Progenitor cell of endocrine pancreas (in vitro differentiated cells): ENCODE data around the gene HOXA5. TPM values are rescaled to one million over a fixed set of nuclear protein-coding genes. Genes with fewer than 3 reads are reported as not detected.
A peak's percentile ranks its signal among the peaks of the same experiment; 100 is the strongest.

Experiments
- DNase-seq: peaks from one replicate; pipeline ENCODE4 v3.0.0; 2021; ENCODE audit warnings: low spot score; ENCODE audit not compliant: unreplicated experiment
- H3K27ac Mint-ChIP-seq: 2 replicates; pipeline ENCODE4 v1.8.0; 2021; ENCODE audit warnings: mild to moderate bottlenecking, moderate library complexity, mixed read lengths
- H3K27me3 Mint-ChIP-seq: 2 replicates; pipeline ENCODE4 v1.8.0; 2021; ENCODE audit warnings: mixed read lengths
- H3K36me3 Mint-ChIP-seq: 2 replicates; pipeline ENCODE4 v1.8.0; 2022; ENCODE audit warnings: mixed read lengths; ENCODE audit not compliant: insufficient read depth
- H3K4me1 Mint-ChIP-seq: 2 replicates; pipeline ENCODE4 v1.8.0; 2021; ENCODE audit warnings: low read depth, mixed read lengths
- H3K4me3 Mint-ChIP-seq: 2 replicates; pipeline ENCODE4 v1.8.0; 2021; ENCODE audit warnings: low read depth, mild to moderate bottlenecking, moderate library complexity, mixed read lengths
- H3K9me3 Mint-ChIP-seq: 2 replicates; pipeline ENCODE4 v1.8.0; 2021; ENCODE audit warnings: low read depth, mixed read lengths
- total RNA-seq: library from RNA; stranded (reverse); gene quantifications from 2 replicates; pipeline ENCODE4 v1.2.1, GENCODE V29; 2021
- TF ChIP-seq, protein P1 (sequence below): fragments of 200-600 bp; sonication (generic); IDR thresholded peaks from one replicate; pipeline ENCODE4 v1.5.0; 2021; ENCODE audit warnings: antibody characterized with exemption, mild to moderate bottlenecking; ENCODE audit not compliant: unreplicated experiment

Gene HOXA5
- total RNA-seq, 1 donor from 2014 or later = 12.6 TPM

- Mint-ChIP-seq H3K27me3 (no peaks in the 10 kb centered on the region), H3K27ac (peak overlapping the region; percentile 99), H3K36me3 (peaks cover 11% of the 10 kb centered on the region), H3K4me3 (peak overlapping the region; percentile 97), H3K4me1 (peaks cover 93% of the 10 kb centered on the region), H3K9me3 (no peaks in the 10 kb centered on the region)
- no peak for DNase-seq
- TF ChIP-seq, protein P1, sequence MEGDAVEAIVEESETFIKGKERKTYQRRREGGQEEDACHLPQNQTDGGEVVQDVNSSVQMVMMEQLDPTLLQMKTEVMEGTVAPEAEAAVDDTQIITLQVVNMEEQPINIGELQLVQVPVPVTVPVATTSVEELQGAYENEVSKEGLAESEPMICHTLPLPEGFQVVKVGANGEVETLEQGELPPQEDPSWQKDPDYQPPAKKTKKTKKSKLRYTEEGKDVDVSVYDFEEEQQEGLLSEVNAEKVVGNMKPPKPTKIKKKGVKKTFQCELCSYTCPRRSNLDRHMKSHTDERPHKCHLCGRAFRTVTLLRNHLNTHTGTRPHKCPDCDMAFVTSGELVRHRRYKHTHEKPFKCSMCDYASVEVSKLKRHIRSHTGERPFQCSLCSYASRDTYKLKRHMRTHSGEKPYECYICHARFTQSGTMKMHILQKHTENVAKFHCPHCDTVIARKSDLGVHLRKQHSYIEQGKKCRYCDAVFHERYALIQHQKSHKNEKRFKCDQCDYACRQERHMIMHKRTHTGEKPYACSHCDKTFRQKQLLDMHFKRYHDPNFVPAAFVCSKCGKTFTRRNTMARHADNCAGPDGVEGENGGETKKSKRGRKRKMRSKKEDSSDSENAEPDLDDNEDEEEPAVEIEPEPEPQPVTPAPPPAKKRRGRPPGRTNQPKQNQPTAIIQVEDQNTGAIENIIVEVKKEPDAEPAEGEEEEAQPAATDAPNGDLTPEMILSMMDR = no peak
Observed at GRCh38 chr7:27123477-27124053, 19.9 kb downstream of the HOXA5 start.

DNA sequence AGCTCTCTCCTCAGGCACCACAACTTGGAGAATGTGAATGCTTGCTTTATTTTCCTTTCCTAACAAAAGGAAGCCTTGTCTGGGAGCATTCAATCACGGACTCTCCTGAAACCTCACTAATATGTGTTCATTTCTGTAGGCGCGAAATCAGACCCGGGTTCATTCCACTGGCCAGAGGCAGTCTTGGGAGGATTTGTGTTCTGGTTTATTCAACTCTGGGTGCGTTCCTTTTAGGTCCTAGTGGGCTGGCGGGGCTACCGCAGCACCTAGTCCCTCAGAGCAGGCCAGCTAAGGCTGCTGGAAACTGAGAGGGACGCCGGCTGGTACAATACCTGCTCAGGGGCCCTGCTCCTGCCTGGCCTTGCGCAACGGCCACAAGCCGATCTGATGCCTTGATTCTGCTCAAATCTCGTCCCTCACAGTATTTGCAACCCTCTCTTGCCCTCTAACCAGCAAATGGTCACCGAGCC, 20.4 kb downstream of the HOXA5 start:
- Mint-ChIP-seq H3K9me3 (no peaks in the 10 kb centered on the region), H3K4me3 (peak overlapping the region; percentile 97), H3K36me3 (peaks cover 9% of the 10 kb centered on the region), H3K27me3 (no peaks in the 10 kb centered on the region), H3K27ac (peak overlapping the region; percentile 99), H3K4me1 (peaks cover 94% of the 10 kb centered on the region)
- TF ChIP-seq, protein P1 = no peak
- DNase-seq = no peak

- Mint-ChIP-seq H3K27me3 (no peaks in the 10 kb centered on the region), H3K9me3 (no peaks in the 10 kb centered on the region), H3K4me3 (peak overlapping the region; percentile 97)
Observed at GRCh38 chr7:27122077-27122910, 21.2 kb downstream of the HOXA5 start.

GRCh38 chr7:27121684-27122076, 21.8 kb downstream of the HOXA5 start:
- peak overlapping the region; percentile 99 for H3K27ac Mint-ChIP-seq
- TF ChIP-seq, protein P1 = no peak
- no peaks in the 10 kb centered on the region for H3K9me3 Mint-ChIP-seq
- peak overlapping the region; percentile 97 for H3K4me3 Mint-ChIP-seq
- H3K27me3 Mint-ChIP-seq = no peaks in the 10 kb centered on the region
- DNase-seq = no peak
- peaks cover 15% of the 10 kb centered on the region for H3K36me3 Mint-ChIP-seq
- peaks cover 94% of the 10 kb centered on the region for H3K4me1 Mint-ChIP-seq

More at GRCh38 chr7:27122077-27122910, 21.2 kb downstream of the HOXA5 start:
- peaks cover 94% of the 10 kb centered on the region for H3K4me1 Mint-ChIP-seq
- TF ChIP-seq, protein P1 = no peak
- DNase-seq = no peak
- peaks cover 15% of the 10 kb centered on the region for H3K36me3 Mint-ChIP-seq
- peak overlapping the region; percentile 99 for H3K27ac Mint-ChIP-seq

- no peaks in the 10 kb centered on the region for H3K9me3 Mint-ChIP-seq
- peak overlapping the region; percentile 97 for H3K4me3 Mint-ChIP-seq
- peaks cover 85% of the 10 kb centered on the region for H3K4me1 Mint-ChIP-seq
- H3K27me3 Mint-ChIP-seq = no peaks in the 10 kb centered on the region
- peak overlapping the region; percentile 99 for H3K27ac Mint-ChIP-seq
- H3K36me3 Mint-ChIP-seq = peaks cover 15% of the 10 kb centered on the region
- DNase-seq = no peak
- TF ChIP-seq, protein P1 = no peak
Observed at GRCh38 chr7:27119412-27119911, 24.0 kb downstream of the HOXA5 start.
